NOMO-1 (cell line): ENCODE results near the gene ACAT2.
"Not testable (repeated sequence)": the region's sequence is repeated elsewhere in the genome, so short reads cannot be mapped to it uniquely, and the experiment has no call there.

Experiments
- DNase-seq, 2 experiments: peaks; one replicate each; lab custom pipeline; 2025; ENCODE audit not compliant: unreplicated experiment in 2 of 2; lab: John Stamatoyannopoulos, UW

The ACAT2 gene

GRCh38 chr6:159729598-159730331 lies 32.1 kb upstream of the ACAT2 start:
- DNase-seq = peak; percentile 9 to 63

- DNase-seq = no peak
Measured at GRCh38 chr6:159730332-159730676, 31.5 kb upstream of the ACAT2 start.

- not testable (repeated sequence) for DNase-seq
Measured at GRCh38 chr6:159732550-159732949, 29.3 kb upstream of the ACAT2 start.

DNA sequence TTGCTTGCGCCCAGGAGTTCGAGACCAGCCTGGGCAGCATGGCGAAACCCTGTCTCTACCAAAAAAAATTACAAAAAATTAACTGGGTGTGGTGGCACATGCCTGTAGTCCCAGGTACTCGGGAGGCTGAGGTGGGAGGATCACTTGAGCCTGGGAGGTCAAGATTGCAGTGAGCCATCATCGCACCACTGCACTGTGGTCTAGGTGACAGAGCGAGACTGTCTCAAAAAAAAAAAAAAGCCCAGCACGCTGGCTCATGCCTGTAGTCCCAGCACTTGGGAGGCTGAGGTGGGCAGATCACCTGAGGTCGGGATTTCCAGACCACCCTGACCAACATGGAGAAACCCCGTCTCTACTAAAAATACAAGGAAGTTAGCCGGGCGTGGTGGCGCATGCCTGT lies 28.4 kb upstream of the ACAT2 start:
- not testable (repeated sequence) for DNase-seq

- DNase-seq = no peak
Measured at GRCh38 chr6:159736908-159737307, 24.9 kb upstream of the ACAT2 start.

DNA sequence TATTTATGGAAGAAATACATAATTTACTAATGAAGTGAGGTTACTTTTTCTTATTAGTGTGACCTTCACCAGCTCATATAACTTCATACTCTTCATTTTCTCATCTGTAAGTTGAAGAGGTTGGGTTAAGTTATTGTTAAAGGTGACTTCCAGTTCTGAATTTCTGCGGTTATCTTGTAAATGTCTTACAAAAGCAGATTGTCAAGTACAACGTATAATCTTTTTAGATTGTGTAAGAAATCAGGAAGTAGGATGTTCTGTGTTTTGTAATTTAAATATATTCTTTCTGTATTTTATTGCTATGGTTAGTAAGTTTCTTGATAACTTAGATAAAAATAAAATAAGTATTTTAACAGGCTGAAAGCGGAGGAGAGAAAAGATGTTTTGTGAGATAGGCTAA lies 22.5 kb upstream of the ACAT2 start:
- DNase-seq = peak; percentile 44 to 93

DNA sequence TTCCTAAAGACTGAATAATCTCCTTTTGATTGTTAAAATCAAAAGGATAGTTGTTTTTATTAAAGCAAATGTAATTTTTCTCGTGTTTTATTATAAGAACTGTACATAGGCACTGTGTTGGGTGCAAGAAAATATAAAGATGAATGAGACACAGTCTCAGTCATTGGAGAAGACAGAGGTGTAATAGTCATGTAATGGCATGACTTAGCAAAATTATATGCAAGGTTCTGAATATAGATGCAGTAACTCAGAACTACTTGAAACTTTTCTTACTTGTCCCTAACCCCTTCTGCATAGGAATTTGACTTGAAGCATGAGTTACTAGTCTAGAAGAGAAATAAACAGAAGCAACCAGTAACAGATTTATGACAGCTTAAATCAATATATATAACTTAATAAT lies 19.7 kb upstream of the ACAT2 start:
- DNase-seq = no peak

DNA sequence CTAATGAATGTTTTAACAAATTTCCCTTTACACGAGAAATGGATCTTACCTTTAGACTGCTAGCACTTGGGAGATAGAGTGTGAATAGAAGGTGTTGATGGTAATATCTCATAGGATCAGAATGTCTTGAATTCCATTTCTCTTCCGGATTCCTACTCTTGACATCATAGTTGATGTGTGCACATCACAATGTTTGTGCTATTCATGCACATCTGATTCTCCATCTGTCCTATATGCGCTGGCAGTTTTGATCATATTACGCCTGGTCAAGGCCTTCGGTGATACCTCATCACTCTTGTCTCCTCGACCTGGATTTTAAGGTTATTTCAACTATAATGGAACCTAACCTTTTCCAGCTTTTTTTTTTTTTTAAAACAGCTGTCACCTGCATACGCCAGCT lies 16.8 kb upstream of the ACAT2 start:
- DNase-seq = no peak

- no peak for DNase-seq
Measured at GRCh38 chr6:159746759-159747158, 15.1 kb upstream of the ACAT2 start.

DNA sequence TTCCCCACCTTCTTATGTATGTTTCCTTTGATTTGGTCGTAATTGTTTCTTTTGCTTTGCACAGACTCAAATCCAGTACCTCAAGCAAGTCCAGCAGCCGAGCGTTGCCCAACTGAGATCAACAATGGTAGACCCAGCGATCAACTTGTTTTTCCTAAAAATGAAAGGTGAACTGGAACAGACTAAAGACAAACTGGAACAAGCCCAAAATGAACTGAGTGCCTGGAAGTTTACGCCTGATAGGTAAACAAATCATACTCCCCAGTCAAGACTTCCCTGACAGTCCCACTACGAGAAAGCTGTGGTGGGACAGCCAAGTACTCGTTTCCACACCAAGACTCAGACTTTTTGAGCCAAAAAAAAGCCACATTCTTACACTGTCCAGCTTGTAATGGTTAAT lies 13.7 kb upstream of the ACAT2 start:
- not testable (repeated sequence) for DNase-seq

DNA sequence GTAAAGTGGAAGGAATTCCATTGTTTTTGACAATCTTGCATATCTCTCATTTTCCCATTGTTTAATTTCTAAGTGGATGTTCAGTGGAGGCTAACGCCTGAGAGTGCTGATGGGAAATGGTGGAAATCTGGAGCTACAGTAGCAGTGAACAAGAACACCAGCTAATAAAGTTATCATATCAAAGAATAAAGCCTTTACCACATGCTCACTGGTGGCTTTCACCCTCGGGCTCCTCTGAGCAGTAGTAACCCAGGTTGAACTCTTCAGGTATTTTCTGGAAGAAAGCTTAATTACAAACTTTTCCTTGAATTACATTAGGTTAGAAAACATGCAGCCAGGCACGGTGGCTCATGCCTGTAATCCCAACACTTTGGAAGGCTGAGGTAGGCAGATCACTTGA lies 10.4 kb upstream of the ACAT2 start:
- no peak for DNase-seq

DNA sequence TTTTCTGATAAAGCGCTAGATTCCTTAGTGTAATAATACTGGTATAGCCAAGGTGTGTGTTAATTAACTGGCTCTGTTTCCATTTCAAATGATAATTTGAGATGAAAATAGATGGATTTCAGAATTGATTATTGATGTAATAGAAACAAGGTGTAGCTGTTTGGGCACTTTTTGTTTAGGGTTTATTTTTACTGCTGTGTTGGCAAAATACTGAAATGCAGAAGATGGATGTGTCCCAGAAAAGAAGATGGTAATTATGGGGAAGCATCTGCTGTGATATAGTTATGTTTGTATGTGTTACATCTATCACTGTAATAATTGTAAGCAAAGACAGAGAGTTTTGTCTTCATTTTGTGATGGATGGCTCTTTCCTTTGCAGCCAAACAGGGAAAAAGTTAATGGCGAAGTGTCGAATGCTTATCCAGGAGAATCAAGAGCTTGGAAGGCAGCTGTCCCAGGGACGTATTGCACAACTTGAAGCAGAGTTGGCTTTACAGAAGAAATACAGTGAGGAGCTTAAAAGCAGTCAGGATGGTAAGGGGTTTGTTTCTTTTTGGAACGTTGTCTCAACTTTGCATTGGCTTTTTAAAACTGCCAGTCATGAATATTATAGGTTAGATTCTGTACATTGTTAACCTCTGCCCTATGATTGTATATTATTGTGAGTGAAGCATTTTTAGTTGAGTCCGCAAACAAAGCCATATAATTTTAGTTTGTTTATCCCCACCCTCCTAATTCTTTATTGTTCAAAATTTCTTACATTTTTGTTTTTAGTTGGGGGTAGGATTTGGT lies 8.6 kb upstream of the ACAT2 start:
- DNase-seq = no peak

GRCh38 chr6:159754401-159754800 lies 7.4 kb upstream of the ACAT2 start:
- DNase-seq = no peak

DNA sequence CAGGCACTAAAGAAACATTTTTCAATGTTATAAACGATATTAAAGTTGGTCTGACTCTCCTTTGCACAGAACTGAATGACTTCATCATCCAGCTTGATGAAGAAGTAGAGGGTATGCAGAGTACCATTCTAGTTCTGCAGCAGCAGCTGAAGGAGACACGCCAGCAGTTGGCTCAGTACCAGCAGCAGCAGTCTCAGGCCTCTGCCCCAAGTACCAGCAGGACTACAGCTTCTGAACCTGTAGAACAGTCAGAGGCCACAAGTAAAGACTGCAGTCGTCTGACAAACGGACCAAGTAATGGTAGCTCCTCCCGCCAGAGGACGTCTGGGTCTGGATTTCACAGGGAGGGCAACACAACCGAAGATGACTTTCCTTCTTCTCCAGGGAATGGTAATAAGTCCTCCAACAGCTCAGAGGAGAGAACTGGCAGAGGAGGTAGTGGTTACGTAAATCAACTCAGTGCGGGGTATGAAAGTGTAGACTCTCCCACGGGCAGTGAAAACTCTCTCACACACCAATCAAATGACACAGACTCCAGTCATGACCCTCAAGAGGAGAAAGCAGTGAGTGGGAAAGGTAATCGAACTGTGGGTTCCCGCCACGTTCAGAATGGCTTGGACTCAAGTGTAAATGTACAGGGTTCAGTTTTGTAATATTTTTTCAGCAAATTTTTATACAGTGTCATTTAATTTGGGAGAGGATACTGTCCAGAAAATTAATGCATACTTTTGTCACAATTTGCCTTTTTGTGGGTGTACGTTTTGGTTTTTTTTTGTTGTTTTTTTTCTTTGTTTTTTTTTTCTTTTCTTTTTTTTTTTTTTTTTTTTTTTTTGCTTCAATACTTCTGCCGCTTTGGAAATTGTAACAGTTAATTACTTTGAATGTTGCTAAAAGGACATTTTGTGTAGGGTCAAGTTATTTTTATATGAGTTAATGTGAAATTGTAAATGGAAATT lies 6.6 kb upstream of the ACAT2 start:
- DNase-seq = no peak

- no peak for DNase-seq
Measured at GRCh38 chr6:159756508-159756907, 5.3 kb upstream of the ACAT2 start.

GRCh38 chr6:159758031-159759001 lies 3.5 kb upstream of the ACAT2 start:
- DNase-seq = no peak

- no peak for DNase-seq
Measured at GRCh38 chr6:159759645-159760044, 2.2 kb upstream of the ACAT2 start.

- DNase-seq = peak in 1 of 2 experiments; percentile 7
Measured at GRCh38 chr6:159760602-159761057, 1.2 kb upstream of the ACAT2 start.

GRCh38 chr6:159761129-159761872 lies 544 bp upstream of the ACAT2 start:
- peak in 1 of 2 experiments; percentile 22 for DNase-seq
